Liver (tissue), 3 donors: ENCODE data around the gene SOX18.

ENCODE experiments used
- GABPA ChIP-seq, 2 donors: IDR thresholded peaks in 1 of 2; conservative IDR thresholded peaks in 1 of 2; 2 replicates each; pipeline ENCODE4 v1.6.1; 2016; ENCODE audit warnings: antibody characterized with exemption in 2 of 2, mild to moderate bottlenecking in 1 of 2, moderate library complexity in 1 of 2
- JUND ChIP-seq, 2 donors: IDR thresholded peaks; 2 replicates each; pipeline ENCODE4 v1.6.1; 2016; ENCODE audit warnings: antibody characterized with exemption in 2 of 2
- RXRA ChIP-seq, 2 donors: IDR thresholded peaks; 2 replicates each; pipeline ENCODE4 v1.6.1; 2017 to 2018; ENCODE audit warnings: antibody characterized with exemption in 2 of 2, mild to moderate bottlenecking in 1 of 2
- YY1 ChIP-seq: IDR thresholded peaks from 2 replicates; pipeline ENCODE4 v1.6.1; 2016; ENCODE audit warnings: antibody characterized with exemption, mild to moderate bottlenecking
- TF ChIP-seq, protein P1 (sequence below): fragments of 150-350 bp; IDR thresholded peaks from 2 replicates; pipeline ENCODE4 v1.5.1; 2017; ENCODE audit warnings: improper control_type of control experiment, low read depth, low read length; ENCODE audit not compliant: missing input control
- TF ChIP-seq, protein P2 (sequence below): IDR thresholded peaks from 2 replicates; pipeline ENCODE4 v1.6.1; 2016; ENCODE audit warnings: antibody characterized with exemption
- donor health status: healthy.
- donor health status: healthy.

DNA sequence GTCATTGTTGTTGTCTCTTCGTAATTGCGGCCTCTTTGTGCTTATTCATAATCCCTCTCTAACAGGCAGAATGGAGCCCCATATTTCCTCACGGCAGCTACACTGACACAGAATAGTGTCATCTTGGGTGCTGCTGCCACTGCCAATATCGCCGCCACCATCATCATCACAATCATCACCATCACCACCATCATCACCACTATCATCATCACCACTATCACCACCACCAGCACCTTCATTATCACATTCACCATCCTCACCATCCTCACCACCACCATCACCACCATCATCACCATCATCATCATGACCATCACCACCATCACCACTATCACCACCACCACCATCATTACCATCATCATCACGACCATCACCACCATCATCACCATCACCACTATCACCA is 47.1 kb upstream of the SOX18 start:
- TF ChIP-seq, protein P1, sequence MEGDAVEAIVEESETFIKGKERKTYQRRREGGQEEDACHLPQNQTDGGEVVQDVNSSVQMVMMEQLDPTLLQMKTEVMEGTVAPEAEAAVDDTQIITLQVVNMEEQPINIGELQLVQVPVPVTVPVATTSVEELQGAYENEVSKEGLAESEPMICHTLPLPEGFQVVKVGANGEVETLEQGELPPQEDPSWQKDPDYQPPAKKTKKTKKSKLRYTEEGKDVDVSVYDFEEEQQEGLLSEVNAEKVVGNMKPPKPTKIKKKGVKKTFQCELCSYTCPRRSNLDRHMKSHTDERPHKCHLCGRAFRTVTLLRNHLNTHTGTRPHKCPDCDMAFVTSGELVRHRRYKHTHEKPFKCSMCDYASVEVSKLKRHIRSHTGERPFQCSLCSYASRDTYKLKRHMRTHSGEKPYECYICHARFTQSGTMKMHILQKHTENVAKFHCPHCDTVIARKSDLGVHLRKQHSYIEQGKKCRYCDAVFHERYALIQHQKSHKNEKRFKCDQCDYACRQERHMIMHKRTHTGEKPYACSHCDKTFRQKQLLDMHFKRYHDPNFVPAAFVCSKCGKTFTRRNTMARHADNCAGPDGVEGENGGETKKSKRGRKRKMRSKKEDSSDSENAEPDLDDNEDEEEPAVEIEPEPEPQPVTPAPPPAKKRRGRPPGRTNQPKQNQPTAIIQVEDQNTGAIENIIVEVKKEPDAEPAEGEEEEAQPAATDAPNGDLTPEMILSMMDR = no peak
- TF ChIP-seq JUND (IDR thresholded peaks at IDR 0.05) (no peak), GABPA (IDR thresholded peaks at IDR 0.05 in 1 of 2, conservative IDR thresholded peaks at IDR 0.05 in 1 of 2) (no peak), YY1 (no peak), RXRA (IDR thresholded peaks at IDR 0.05) (no peak)
- TF ChIP-seq, protein P2, sequence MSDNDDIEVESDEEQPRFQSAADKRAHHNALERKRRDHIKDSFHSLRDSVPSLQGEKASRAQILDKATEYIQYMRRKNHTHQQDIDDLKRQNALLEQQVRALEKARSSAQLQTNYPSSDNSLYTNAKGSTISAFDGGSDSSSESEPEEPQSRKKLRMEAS = no peak
